H1 (cell line): Measurements from ENCODE around the gene TRAIP. TPM values are rescaled to one million over a fixed set of nuclear protein-coding genes. Genes with fewer than 3 reads are reported as not detected.

ENCODE experiments used
- ASH2L ChIP-seq: fragments of 200-600, 300-600 bp; sonication (generic); IDR thresholded peaks from one replicate; pipeline ENCODE4 v1.7.1; 2017; ENCODE audit warnings: low read length
- HDAC2 ChIP-seq, 2 experiments: fragments of 300-600 bp in 1 of 2; sonication (generic) in 1 of 2; IDR thresholded peaks; 2 replicates each; pipeline ENCODE4 v1.6.1; 2011 to 2012; ENCODE audit warnings: low read depth in 2 of 2, low read length in 2 of 2, mild to moderate bottlenecking in 2 of 2, moderate library complexity in 2 of 2, borderline replicate concordance in 1 of 2, inconsistent platforms in 1 of 2
- NRF1 ChIP-seq: IDR thresholded peaks from 2 replicates; pipeline ENCODE4 v1.6.1; 2011; ENCODE audit warnings: mild to moderate bottlenecking, low read depth, low read length, improper control_type of control experiment
- RNF2 ChIP-seq: fragments of 200-900, 300-1000 bp; sonication (generic); IDR thresholded peaks from 2 replicates; pipeline ENCODE4 v1.7.1; 2016; ENCODE audit warnings: borderline replicate concordance, low read depth, mild to moderate bottlenecking, antibody characterized with exemption, low read length; ENCODE audit not compliant: poor library complexity, severe bottlenecking; ENCODE audit errors: missing control alignments
- TCF12 ChIP-seq: IDR thresholded peaks from 2 replicates; pipeline ENCODE4 v1.6.1; 2011; ENCODE audit warnings: low read depth, mild to moderate bottlenecking, low read length
- polyA plus RNA-seq, 7 experiments: library from polyadenylated mRNA; depleted of rRNA in 3 of 7; stranded (reverse) in 5 of 7; unstranded in 2 of 7; fragments of >200 nt in 5 of 7; fragments of 200-250 nt in 2 of 7; gene quantifications; 1 replicate in 5 of 7; 2 replicates in 1 of 7; 4 replicates in 1 of 7; pipeline versions ENCODE4 v1.2.1 to v1.2.3, GENCODE V29; 2011 to 2013; ENCODE audit warnings: missing spikeins in 2 of 7, mixed read lengths in 2 of 7
- total RNA-seq: library from RNA; stranded (reverse); fragmentation: NEBNext Ultra II Directional; extraction: Animal tissue kit (Norgen Biotek cat#: 25700); gene quantifications from 2 replicates; pipeline ENCODE4 v1.2.1, GENCODE V29; 2021
- TF ChIP-seq, protein P1 (sequence below), 3 experiments: IDR thresholded peaks; 1 replicate in 2 of 3; 2 replicates in 1 of 3; pipeline versions ENCODE4 v1.5.1 to v1.6.1; 2011; ENCODE audit warnings: low read length in 3 of 3, mild to moderate bottlenecking in 3 of 3, inconsistent platforms in 2 of 3, low read depth in 1 of 3, moderate library complexity in 1 of 3; ENCODE audit not compliant: insufficient read depth in 1 of 3; ENCODE audit errors: control extremely low read depth in 1 of 3
- TF ChIP-seq, protein P2 (sequence below): fragments of 300-600 bp; sonication (generic); IDR thresholded peaks from 2 replicates; pipeline ENCODE4 v1.7.1; 2012; ENCODE audit warnings: low read length, moderate library complexity, mild to moderate bottlenecking, inconsistent platforms; ENCODE audit not compliant: insufficient replicate concordance

The TRAIP gene
- total and polyA plus RNA-seq, 2 of the 8 experiments (the other 6 are each of a cell fraction or from before 2014, with no cell fraction given) = 27.7 to 28.1 TPM

- TF ChIP-seq, protein P1, sequence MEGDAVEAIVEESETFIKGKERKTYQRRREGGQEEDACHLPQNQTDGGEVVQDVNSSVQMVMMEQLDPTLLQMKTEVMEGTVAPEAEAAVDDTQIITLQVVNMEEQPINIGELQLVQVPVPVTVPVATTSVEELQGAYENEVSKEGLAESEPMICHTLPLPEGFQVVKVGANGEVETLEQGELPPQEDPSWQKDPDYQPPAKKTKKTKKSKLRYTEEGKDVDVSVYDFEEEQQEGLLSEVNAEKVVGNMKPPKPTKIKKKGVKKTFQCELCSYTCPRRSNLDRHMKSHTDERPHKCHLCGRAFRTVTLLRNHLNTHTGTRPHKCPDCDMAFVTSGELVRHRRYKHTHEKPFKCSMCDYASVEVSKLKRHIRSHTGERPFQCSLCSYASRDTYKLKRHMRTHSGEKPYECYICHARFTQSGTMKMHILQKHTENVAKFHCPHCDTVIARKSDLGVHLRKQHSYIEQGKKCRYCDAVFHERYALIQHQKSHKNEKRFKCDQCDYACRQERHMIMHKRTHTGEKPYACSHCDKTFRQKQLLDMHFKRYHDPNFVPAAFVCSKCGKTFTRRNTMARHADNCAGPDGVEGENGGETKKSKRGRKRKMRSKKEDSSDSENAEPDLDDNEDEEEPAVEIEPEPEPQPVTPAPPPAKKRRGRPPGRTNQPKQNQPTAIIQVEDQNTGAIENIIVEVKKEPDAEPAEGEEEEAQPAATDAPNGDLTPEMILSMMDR (IDR thresholded peaks at IDR 0.05; ENCODE audit: control extremely low read depth in 1 of 3, insufficient read depth in 1 of 3, low read depth in 1 of 3, low read length in 3 of 3) = no peak
- TF ChIP-seq HDAC2 (IDR thresholded peaks at IDR 0.05; ENCODE audit: borderline replicate concordance in 1 of 2, low read depth in 2 of 2, low read length in 2 of 2) = 0 out of 4 replicates have a peak, but pooled peaks of 1 of the 2 experiments have one; percentile 8
- no peak for TF ChIP-seq TCF12
- TF ChIP-seq, protein P2, sequence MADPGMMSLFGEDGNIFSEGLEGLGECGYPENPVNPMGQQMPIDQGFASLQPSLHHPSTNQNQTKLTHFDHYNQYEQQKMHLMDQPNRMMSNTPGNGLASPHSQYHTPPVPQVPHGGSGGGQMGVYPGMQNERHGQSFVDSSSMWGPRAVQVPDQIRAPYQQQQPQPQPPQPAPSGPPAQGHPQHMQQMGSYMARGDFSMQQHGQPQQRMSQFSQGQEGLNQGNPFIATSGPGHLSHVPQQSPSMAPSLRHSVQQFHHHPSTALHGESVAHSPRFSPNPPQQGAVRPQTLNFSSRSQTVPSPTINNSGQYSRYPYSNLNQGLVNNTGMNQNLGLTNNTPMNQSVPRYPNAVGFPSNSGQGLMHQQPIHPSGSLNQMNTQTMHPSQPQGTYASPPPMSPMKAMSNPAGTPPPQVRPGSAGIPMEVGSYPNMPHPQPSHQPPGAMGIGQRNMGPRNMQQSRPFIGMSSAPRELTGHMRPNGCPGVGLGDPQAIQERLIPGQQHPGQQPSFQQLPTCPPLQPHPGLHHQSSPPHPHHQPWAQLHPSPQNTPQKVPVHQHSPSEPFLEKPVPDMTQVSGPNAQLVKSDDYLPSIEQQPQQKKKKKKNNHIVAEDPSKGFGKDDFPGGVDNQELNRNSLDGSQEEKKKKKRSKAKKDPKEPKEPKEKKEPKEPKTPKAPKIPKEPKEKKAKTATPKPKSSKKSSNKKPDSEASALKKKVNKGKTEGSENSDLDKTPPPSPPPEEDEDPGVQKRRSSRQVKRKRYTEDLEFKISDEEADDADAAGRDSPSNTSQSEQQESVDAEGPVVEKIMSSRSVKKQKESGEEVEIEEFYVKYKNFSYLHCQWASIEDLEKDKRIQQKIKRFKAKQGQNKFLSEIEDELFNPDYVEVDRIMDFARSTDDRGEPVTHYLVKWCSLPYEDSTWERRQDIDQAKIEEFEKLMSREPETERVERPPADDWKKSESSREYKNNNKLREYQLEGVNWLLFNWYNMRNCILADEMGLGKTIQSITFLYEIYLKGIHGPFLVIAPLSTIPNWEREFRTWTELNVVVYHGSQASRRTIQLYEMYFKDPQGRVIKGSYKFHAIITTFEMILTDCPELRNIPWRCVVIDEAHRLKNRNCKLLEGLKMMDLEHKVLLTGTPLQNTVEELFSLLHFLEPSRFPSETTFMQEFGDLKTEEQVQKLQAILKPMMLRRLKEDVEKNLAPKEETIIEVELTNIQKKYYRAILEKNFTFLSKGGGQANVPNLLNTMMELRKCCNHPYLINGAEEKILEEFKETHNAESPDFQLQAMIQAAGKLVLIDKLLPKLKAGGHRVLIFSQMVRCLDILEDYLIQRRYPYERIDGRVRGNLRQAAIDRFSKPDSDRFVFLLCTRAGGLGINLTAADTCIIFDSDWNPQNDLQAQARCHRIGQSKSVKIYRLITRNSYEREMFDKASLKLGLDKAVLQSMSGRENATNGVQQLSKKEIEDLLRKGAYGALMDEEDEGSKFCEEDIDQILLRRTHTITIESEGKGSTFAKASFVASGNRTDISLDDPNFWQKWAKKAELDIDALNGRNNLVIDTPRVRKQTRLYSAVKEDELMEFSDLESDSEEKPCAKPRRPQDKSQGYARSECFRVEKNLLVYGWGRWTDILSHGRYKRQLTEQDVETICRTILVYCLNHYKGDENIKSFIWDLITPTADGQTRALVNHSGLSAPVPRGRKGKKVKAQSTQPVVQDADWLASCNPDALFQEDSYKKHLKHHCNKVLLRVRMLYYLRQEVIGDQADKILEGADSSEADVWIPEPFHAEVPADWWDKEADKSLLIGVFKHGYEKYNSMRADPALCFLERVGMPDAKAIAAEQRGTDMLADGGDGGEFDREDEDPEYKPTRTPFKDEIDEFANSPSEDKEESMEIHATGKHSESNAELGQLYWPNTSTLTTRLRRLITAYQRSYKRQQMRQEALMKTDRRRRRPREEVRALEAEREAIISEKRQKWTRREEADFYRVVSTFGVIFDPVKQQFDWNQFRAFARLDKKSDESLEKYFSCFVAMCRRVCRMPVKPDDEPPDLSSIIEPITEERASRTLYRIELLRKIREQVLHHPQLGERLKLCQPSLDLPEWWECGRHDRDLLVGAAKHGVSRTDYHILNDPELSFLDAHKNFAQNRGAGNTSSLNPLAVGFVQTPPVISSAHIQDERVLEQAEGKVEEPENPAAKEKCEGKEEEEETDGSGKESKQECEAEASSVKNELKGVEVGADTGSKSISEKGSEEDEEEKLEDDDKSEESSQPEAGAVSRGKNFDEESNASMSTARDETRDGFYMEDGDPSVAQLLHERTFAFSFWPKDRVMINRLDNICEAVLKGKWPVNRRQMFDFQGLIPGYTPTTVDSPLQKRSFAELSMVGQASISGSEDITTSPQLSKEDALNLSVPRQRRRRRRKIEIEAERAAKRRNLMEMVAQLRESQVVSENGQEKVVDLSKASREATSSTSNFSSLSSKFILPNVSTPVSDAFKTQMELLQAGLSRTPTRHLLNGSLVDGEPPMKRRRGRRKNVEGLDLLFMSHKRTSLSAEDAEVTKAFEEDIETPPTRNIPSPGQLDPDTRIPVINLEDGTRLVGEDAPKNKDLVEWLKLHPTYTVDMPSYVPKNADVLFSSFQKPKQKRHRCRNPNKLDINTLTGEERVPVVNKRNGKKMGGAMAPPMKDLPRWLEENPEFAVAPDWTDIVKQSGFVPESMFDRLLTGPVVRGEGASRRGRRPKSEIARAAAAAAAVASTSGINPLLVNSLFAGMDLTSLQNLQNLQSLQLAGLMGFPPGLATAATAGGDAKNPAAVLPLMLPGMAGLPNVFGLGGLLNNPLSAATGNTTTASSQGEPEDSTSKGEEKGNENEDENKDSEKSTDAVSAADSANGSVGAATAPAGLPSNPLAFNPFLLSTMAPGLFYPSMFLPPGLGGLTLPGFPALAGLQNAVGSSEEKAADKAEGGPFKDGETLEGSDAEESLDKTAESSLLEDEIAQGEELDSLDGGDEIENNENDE = no peak
- TF ChIP-seq ASH2L = peak; percentile 33
- no peak for TF ChIP-seq RNF2
- TF ChIP-seq NRF1 = no peak
These were observed 13.3 kb upstream of the TRAIP start, which contains the start of gene CAMKV (continued) for GRCh38 chr3:49869525-49870126.
